Right forelimb (tissue), 1 donor: Measurements from ENCODE around the gene MRPS18A.
"Not testable (repeated sequence)": the region's sequence is repeated elsewhere in the genome, so short reads cannot be mapped to it uniquely, and the experiment has no call there.

Experiments
- DNase-seq: peaks from one replicate; pipeline ENCODE4 v3.0.0-alpha.2; 2018

MRPS18A gene

DNA sequence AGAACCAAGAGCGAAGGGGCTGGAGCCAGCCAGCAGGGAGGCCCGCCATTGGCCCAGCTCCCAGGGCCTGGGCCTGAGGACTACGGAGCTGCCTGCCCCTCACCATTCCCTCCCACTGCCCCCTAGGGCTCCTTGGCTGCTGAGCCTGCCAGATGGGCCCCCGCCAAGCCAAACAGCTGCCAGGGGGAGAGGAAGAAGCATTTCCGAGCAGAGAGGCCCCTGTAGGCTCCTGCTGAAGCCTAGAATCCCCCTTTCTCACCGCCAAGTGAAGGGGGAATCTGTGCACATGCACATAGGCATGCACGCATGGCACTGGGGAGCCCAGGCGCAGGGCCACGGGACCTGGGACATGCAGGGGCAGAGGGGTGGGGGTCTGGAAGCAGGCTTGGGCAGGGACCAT, 28.5 kb upstream of the MRPS18A start:
- peak; percentile 93 for DNase-seq

GRCh38 chr6:43715056-43715788, 27.6 kb upstream of the MRPS18A start:
- DNase-seq: no peak

GRCh38 chr6:43714311-43715055, 26.9 kb upstream of the MRPS18A start:
- DNase-seq: peak; percentile 70

DNA sequence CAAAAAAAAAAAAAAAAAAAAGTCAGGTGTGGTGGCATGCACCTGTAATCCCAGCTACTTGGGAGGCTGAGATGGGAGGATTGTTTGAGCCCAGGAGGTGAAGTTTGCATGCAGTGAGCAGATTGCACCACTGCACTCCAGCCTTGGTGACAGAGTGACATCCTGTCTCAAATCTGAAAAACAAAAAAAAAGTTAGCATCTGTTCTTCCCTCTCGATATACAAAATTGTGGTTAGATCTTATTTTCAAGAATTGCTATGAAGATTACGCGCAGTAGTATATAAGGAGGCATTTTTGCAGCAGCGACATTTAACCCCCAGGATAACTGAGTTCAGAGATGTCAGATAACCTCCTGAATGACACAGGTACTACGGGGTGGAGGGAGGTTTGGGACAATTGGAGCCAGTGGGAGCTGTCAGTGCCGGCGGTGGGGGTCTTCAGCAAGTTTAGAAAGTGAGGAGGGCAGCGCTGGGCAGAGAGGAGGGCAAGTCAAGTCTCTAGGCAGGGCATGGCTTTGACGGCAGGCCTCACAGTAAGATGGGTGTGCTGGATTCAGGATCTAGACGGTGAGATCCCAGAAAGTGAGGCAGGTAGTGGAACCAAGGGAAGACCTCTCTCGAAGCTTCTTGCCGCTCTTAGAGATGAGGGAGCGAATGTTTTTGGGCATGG, 26.2 kb upstream of the MRPS18A start:
- no peak for DNase-seq

DNA sequence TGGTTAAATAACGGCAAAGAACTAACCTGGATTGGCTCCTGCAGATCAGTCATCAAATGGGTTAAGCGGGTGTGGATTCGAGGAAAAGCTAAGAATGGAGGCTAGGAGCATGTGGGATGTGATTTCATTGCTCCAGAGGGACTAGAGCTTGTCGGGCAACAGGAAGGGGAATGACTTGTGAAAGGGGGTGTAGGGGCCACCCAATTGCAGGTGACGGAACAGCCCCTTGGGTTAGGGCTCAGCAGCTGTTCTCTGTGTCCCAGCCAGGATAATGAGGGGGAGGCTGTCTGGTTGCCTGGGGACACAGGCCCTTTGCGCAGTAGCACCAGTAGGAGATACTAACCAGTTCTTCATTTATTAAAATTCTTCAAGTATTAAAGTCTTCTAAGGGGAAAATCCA, 25.0 kb upstream of the MRPS18A start:
- DNase-seq: no peak

DNA sequence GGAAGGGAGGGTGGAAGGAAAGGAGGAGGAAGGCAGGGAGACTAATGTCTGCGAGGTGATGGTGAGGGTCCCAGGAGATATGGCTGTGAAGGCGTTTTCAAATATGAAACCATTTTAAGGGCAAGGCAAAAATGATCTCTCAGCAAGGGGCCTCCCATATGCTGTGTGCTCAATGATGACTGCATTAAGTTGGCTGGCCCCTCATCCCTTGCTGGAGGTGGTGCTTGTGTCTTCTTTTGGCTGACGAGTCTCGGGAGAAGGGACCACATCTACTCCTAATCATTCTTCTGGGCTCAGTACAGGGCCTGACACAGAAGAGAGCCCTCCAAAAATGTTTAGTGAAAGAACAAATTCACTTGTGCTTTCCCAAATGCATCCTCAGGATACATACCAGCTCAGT, 23.0 kb upstream of the MRPS18A start:
- no peak for DNase-seq

DNA sequence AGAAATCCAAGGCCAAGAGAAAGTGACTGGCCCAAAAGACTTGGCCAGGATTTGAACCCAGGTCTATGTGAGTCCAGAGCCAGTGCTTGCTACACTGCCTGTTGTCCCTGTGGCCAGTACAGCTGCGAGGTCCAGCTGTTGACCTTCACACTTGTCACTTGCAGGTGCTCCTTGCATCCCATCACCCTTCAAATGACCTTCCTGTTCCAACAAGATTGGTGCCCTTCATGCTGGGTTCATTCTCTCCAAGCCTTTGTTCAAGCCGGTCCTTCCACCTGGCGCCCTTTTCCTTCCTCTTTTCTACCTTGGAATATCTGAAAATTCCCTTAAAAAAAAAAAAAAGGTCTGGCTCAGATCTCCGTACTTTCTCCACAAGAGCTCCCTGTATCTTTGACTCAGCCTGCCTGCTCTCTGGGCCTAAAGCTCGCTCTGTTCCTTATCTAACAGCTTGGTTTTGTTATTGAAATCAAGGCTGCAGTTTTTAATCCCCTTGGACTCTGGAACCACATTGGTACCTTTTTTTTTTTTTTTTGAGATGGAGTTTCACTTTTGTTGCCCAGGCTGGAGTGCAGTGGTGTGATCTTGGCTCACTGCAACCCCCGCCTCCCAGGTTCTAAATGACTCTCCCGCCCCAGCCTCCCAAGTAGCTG, 22.2 kb upstream of the MRPS18A start:
- no peak for DNase-seq

DNA sequence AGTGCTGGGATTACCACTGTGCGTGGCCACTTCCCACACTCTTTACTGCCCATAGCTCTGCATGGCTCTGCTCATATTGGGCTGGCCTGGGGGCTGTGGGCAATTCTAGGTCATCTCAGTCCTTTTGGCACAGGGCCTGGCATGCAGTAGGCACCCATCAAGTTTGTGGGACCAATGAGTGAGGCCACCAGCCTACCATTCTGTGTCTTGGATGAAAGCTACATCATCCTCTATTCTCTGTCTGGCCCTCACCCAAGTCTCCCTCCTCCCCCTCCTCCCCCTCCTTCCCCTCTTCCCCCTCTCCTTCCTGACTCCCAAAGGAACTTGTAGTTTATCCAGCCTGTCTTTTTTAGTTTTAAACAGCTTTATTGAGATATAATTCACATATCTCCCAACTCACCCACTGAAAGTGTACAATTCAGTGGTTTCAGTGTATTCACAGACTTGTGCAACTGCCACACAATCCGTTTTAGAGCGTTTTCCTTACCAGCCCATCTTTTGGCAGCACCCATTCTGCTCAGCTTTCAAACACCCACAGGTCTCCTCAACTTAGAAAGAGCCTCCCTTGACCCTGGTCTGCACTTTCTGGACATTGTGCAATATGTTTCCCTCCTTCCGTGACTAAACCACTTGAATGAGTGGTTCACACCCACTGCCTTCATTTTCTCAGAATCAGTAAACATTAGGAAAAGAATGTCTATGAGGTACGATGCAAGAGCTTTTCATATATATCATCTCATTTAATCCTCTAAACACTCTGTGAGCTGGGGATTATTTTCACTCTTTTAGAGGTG, 21.5 kb upstream of the MRPS18A start:
- no peak for DNase-seq

- no peak for DNase-seq
Observed at GRCh38 chr6:43707767-43708166, 20.2 kb upstream of the MRPS18A start.

- no peak for DNase-seq
Observed at GRCh38 chr6:43707269-43707668, 19.7 kb upstream of the MRPS18A start.

DNA sequence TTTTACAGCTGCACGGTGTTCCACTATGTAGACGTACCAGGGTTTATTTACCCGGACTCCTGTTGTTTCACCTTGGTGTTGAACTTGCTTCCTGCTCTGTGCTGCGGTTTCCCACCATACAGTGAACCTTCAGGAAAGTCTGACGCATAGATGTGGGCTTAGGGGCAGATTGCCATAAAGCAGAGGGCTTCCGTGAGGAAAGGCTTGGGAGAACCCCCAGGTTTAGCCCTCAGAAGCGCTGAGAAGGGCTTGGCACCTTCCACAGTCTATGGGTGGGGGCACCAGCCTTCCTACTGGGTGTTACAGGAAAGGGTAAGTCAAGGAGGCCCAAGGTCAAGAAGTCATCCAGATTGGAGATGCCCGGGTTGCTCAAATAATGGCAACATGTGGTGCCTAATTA, 19.2 kb upstream of the MRPS18A start:
- no peak for DNase-seq

DNA sequence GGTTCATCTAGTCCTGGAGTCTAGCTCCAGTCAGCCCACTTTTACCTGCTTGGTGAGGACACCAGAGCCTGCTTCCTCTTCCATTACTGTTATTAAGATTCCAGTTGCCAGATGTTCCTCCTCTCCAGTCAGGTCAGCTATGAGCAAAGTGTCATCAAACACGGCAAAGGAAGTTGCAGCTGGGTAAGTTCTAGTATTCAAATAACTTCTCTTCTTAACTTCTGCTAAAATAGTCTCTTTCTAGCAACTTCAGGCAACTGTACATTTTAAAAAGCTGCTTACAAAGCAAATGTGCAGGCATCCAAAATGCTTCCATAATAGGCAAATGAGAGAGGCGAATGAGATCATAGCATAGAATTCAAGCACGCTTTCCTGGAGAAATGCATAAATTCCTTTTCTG, 18.4 kb upstream of the MRPS18A start:
- no peak for DNase-seq

DNA sequence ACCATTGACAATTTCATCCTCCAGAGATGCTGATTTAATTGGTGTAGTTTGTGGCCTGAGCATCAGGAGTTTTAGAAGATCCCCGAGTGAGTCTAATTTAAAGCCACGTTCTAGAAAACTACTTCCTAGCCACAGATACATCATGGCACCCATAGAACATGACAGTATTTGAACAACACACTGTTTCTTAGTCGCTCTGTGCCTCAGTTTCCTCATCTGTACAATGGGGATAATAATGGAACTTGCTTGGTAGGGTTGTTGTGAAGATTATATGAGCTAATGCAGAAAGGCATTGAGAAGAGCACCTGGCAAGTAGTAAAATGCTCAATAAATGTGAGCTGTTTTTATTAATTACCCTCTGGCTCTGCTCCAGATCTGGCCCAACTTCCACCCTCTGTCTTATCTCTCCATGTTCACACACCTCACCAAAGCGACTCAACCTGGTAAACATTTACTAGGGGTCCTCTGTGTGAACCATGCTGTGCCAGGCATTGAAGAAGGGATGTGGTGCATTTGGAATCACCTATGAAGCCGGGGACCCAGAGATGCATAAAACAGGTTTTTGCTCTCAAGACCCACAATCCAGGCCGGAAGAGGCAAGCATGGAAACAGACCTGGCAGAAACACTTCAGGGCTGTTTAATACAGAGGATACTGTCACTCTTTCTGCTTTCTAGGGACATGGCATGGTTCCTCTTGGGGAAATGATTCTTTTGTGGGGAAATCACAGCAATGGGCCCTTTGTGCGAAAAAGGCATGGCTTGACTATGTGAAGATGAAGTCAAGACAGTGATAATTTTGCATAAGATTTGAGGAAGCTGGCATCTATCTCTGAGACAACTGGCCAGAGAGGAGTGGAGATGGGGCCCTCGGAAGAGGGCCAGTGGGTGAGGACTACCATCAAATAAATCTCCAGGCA, 16.2 kb upstream of the MRPS18A start:
- no peak for DNase-seq

GRCh38 chr6:43702534-43703440, 15.2 kb upstream of the MRPS18A start:
- peak; percentile 81 for DNase-seq

- no peak for DNase-seq
Observed at GRCh38 chr6:43702171-43702533, 14.6 kb upstream of the MRPS18A start.

GRCh38 chr6:43700939-43701560, 13.5 kb upstream of the MRPS18A start:
- not testable (repeated sequence) for DNase-seq

DNA sequence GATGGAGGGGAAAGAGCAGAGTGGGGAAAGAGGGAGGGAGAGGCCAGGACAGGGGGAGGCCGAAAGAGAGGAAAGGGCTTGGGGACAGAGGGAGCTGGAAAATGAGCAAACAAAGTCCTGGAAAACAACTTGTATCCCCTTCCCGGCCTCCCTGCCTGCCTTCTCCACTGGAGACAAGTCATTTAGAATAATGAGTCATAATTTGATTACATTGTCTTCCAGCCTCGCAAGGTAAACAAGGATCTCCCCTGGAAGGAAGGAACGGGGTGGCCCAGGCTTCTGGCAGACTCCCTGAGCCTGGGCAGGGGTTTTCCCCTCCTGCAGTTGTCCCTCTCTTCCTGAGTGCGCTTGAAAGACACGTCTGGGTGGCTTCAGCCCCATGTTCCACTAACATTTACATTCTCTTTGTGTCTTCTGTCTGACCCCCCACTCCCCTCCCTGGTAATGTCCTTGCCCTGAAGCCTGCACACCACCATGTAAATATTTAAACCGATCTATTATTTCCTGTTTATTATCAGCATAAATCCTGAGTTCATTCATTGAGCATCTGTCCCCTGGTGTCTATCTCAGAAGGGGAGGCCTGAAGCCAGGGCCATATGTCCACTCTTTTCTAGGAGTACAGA, 12.1 kb upstream of the MRPS18A start:
- DNase-seq: no peak

GRCh38 chr6:43698584-43699349, 11.2 kb upstream of the MRPS18A start:
- DNase-seq: no peak

DNA sequence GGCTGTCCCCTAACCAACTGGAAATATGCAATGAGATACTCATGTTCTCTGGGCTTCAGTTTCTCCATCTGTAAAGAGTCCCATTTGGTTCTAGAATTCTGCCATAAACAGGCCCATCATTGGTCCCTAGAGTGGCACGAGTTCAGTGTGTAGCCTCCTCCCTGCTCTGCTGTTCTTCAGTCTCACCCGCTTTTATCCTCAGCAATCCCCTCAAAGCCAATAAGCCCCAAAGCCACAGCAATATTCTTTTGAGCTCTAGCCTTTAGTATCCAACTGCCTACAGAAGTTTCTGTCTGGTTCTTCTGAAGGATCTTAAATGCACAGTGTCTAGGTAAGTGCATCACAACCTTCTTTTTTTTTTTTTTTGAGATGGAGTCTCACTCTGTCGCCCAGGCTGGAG, 9.8 kb upstream of the MRPS18A start:
- no peak for DNase-seq
